ENCODE data around the gene FAAP20.
"Not testable (repeated sequence)": the region's sequence is repeated elsewhere in the genome, so short reads cannot be mapped to it uniquely, and the experiment has no call there.

FAAP20 gene

GRCh38 chr1:2154022-2154421, 40.5 kb downstream of the FAAP20 start:
- DNase-seq, result no peak

DNA sequence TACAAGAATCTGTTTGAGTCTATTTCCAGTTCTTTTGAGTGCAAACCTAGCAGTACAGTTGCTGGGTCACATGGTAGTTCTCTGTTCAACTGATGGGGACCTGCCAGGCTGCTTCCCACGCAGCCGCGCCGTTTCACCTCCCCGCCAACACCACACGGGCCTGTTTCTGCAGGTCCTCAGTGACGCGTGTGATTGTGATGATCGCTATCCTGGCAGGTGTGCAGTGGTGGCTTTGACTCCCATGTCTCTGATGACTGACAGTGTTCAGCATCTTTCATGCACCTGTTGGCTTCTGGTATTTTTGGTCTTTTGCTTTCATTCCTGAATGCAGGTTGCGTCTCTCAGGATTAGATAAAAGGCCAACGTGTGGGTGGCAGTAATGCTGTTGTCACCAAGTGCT, 41.6 kb downstream of the FAAP20 start:
- DNase-seq, result no peak

GRCh38 chr1:2151911-2152310, 42.7 kb downstream of the FAAP20 start:
- no peak for DNase-seq

DNA sequence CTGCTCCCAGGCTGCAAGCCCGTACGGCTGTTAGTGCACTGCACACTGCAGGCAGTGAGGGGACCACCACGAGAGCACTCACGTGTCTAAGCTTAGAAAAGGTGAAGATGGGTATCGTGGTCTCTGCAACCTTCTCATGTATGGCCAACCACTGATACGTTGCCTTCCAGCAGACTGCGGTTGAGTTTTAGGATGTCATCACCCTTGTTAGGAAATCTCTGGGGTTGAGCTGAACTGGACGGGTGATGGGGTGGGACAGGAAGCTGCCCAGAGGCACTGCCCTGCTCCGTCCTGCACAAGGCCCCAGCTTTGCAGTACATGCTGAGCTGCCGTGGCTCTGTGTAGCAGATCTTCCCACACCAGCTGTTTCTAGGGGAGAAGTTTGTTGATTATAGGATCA, 43.3 kb downstream of the FAAP20 start:
- DNase-seq, result no peak

- no peak for DNase-seq
Measured at GRCh38 chr1:2150801-2151200, 43.8 kb downstream of the FAAP20 start.

- no peak for DNase-seq
Measured at GRCh38 chr1:2148691-2149090, 45.9 kb downstream of the FAAP20 start.

DNA sequence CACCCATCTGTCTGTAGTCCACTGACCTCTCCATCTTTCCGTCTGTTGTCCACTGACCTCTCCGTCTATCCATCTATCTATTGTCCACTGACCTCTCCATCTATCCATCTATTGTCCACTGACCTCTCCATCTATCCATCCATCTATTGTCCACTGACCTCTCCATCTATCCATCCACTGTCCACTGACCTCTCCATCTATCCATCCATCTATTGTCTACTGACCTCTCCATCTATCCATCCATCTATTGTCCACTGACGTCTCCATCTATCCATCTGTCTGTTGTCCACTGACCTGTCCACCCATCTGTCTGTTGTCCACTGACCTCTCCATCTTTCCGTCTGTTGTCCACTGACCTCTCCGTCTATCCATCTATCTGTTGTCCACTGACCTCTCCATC, 46.7 kb downstream of the FAAP20 start:
- DNase-seq, result not testable (repeated sequence)

DNA sequence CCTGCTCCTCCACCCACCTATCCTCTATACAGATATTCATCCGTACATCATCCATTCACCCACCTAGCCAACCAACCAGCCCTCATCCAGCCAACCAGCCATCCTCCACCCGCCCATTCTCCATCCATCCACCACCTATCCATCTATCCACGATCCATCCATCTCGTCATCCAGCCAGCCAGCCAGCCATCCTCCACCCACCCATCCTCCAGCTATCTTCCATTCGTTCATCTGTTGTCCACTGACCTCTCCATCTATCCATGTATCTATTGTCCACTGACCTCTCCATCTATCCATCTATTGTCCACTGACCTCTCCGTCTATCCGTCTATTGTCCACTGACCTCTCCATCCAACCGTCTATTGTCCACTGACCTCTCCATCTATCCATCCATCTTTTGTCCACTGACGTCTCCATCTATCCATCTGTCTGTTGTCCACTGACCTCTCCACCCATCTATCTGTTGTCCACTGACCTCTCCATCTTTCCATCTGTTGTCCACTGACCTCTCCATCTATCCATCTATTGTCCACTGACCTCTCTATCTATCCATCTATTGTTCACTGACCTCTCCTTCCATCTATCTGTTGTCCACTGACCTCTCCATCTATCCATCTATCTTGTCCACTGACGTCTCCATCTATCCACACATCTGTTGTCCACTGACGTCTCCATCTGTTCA, 47.6 kb downstream of the FAAP20 start:
- DNase-seq, result no peak

GRCh38 chr1:2145946-2146835, 48.4 kb downstream of the FAAP20 start:
- DNase-seq, result no peak

DNA sequence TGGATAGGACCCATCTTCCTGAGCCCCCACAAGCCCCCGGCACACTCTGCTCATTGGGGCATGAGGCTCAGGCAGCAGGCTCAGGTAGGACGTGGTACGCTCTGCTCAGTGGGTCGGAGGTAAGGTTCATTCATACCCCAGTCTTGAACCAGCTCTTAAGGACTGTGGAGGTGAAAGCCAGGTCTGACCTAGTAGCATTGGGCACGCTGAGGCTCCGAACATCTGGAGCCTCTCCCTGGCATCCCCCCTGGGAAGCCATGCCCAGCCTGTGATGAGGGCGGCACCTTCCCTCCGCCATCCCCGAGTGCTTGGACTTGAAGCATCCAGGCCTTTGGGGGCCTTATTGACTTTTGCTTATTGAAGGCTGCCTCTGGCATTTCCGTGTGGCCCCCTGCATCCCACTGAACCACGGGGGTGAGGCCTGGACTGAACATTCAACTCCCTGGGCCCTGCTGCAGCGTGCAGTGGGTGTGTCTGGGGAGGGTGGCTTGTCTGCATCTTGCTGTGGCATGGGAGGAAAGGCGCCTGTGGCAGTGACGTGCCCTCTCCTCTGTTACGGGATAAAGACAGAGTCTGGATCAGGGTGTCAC, 50.0 kb downstream of the FAAP20 start:
- no peak for DNase-seq

DNA sequence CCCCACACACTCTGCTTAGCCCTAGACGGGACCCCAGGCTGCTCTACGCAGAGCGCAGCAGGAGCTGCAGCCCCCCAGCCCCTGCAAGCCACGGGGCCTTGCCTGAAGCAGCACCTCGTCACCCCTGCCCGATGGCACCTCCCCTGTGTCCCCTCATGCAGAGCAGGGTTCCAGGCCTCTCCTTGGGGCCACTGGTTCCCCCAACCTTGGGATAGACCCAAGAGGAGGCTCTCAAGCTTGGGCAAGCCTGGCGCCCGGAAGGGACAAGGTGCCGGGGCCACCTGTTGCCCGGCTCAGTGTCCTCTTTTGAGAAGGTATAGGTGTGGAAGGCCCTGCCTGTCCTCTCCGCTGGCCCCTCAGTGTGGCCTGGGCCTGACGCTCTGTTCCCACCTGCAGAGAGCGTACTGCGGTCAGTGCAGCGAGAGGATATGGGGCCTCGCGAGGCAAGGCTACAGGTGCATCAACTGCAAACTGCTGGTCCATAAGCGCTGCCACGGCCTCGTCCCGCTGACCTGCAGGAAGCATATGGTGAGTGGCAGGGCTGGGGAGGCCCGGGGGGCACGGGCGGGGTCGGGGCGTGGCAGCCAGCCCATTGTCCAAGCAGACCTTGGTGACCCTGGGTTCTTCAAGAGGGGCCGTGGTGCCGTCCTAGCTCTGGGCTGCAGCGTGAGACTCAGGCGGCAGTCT, 50.6 kb downstream of the FAAP20 start:
- DNase-seq, result no peak

DNA sequence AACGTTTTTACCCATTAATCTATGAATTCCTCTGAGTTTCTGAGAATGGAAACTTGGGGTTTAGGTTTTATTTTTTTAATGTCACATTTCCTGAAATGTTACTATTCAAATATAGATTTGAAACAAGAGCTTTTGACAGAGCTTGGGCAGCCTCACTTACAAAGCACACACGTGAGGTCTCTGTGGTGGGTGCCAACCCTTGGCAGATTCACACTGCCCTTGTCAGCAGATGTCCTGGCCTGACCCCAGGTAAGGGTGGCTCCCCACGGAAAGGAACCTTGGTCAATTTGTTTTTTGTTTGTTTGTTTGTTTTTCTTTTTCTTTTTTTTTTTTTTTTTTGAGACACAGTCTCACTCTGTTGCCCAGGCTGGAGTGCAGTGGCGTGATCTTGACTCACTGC, 53.5 kb downstream of the FAAP20 start:
- DNase-seq, result no peak
